Mammary epithelial cell (primary cell): ENCODE measurements around the gene NRXN2.

Experiments
- CTCF ChIP-seq, 2 donors: IDR thresholded peaks in 1 of 2; conservative IDR thresholded peaks in 1 of 2; 2 replicates each; pipeline ENCODE4 v1.5.1; 2011 to 2012; ENCODE audit warnings: inconsistent platforms in 2 of 2, low read length in 2 of 2, mild to moderate bottlenecking in 2 of 2, control low read depth in 1 of 2, low read depth in 1 of 2; ENCODE audit not compliant: insufficient read depth in 1 of 2; ENCODE audit errors: extremely low read depth in 1 of 2
- EZH2 ChIP-seq: IDR thresholded peaks from 2 replicates; pipeline ENCODE4 v1.6.1; 2012; ENCODE audit warnings: low read length, inconsistent platforms, borderline replicate concordance

GRCh38 chr11:64626637-64627036 lies 96.4 kb downstream of the NRXN2 start:
- TF ChIP-seq CTCF (conservative IDR thresholded peaks at IDR 0.05 in 1 of 2, IDR thresholded peaks at IDR 0.05 in 1 of 2; ENCODE audit: extremely low read depth in 1 of 2, insufficient read depth in 1 of 2, low read depth in 1 of 2, low read length in 2 of 2) (no peak), EZH2 (no peak)
